ENCODE results near the gene VPS26C.

VPS26C gene

DNA sequence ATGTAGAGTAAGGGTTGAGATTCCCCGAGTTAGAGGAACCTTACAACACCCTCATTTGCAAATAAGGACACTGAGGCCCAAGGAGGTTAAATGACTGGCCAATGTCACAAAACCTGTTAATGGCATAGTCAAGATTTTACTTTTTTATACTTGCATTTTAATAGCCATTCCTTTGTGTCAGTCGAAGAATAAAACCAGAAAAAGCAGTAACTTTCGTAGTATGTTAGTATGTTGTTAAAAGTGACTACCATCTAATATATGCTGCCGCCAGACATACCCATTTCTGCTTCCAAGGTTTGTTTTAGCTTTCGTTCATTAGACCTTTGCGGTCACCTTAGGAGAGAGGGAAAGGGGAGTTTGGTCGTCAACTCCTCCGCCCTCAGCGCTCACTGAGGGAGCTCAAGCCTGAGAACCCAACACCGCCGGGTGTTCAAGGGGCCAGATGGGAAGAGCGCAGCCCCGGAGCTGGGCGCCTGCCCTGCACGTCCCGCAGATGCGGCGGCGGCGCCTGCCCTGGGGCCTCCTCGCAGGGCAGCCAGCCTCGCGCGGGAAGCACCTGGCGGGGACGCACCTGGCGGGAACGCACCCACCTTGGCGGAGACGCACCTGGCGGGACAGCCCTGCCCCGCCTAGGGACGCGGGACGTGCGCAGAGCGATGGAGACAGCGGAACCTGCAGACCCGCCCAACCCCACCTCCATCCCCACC is 466 bp downstream of the VPS26C start:
- TF ChIP-seq, protein P1, sequence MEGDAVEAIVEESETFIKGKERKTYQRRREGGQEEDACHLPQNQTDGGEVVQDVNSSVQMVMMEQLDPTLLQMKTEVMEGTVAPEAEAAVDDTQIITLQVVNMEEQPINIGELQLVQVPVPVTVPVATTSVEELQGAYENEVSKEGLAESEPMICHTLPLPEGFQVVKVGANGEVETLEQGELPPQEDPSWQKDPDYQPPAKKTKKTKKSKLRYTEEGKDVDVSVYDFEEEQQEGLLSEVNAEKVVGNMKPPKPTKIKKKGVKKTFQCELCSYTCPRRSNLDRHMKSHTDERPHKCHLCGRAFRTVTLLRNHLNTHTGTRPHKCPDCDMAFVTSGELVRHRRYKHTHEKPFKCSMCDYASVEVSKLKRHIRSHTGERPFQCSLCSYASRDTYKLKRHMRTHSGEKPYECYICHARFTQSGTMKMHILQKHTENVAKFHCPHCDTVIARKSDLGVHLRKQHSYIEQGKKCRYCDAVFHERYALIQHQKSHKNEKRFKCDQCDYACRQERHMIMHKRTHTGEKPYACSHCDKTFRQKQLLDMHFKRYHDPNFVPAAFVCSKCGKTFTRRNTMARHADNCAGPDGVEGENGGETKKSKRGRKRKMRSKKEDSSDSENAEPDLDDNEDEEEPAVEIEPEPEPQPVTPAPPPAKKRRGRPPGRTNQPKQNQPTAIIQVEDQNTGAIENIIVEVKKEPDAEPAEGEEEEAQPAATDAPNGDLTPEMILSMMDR (IDR thresholded peaks at IDR 0.05; ENCODE audit: low read length), result no peak
- no peak for TF ChIP-seq EZH2 (IDR thresholded peaks at IDR 0.05; ENCODE audit: borderline replicate concordance, low read length)
- H3K27me3 ChIP-seq (ENCODE audit: insufficient read depth, low read length), result no peaks in the 10 kb centered on the region
- H3K9me3 ChIP-seq (ENCODE audit: low read length), result no peaks in the 10 kb centered on the region
- peaks cover 32% of the 10 kb centered on the region for H3K4me1 ChIP-seq (ENCODE audit: insufficient read depth, low read length, severe bottlenecking)
- H2AFZ ChIP-seq (ENCODE audit: low read length), result no peak overlapping the region
- peak overlapping the region; percentile 75 for H3K4me3 ChIP-seq (ENCODE audit: low read depth, low read length, poor library complexity, severe bottlenecking)
- H3K36me3 ChIP-seq (ENCODE audit: insufficient read depth, low read length), result peaks cover 8% of the 10 kb centered on the region; the same call in 1 of the 2 replicates
- H3K27ac ChIP-seq (ENCODE audit: low read depth, low read length, poor library complexity, severe bottlenecking), result peak overlapping the region; percentile 75
- H3F3A ChIP-seq (ENCODE audit: insufficient read depth, low read length), result no peaks in the 10 kb centered on the region
- peak overlapping the region; percentile 77 for H3K4me2 ChIP-seq (ENCODE audit: low read length)
- no peaks in the 10 kb centered on the region for H4K20me1 ChIP-seq (ENCODE audit: insufficient read depth, low read length)
- H3K9me2 ChIP-seq (ENCODE audit: low read depth, low read length), result no peaks in the 10 kb centered on the region
- peak overlapping the region; percentile 88 for H3K9ac ChIP-seq (ENCODE audit: low read length)
- peaks cover 39% of the 10 kb centered on the region for H3K79me2 ChIP-seq (ENCODE audit: insufficient read depth, low read length)

DNA sequence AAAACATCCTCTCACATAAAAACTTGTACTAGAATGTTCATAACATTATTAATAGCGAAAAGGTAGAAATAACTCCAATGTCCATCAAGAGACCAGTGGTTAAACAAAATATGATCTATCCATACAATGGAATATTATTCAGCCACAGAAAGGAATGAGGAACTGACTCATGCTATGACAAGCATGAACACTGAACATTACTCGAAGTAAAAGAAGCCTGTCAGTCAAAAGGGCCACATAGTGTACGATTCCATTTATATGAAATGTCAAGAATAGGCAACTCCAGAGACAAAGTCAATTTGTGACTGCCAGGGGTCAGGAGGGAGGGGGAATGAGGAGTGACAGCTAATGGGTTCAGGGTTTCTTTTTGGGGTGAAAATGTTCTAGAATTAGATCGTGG is 2.3 kb downstream of the VPS26C start:
- H2AFZ ChIP-seq (ENCODE audit: low read length), result no peak overlapping the region
- no peaks in the 10 kb centered on the region for H3K27me3 ChIP-seq (ENCODE audit: insufficient read depth, low read length)

GRCh38 chr21:37263827-37264600 is 3.1 kb downstream of the VPS26C start:
- Histone ChIP-seq H3K9ac (ENCODE audit: low read length) (no peak overlapping the region), H4K20me1 (ENCODE audit: insufficient read depth, low read length) (no peaks in the 10 kb centered on the region), H2AFZ (ENCODE audit: low read length) (no peak overlapping the region), H3K4me3 (ENCODE audit: low read depth, low read length, poor library complexity, severe bottlenecking) (no peak overlapping the region), H3K27ac (ENCODE audit: low read depth, low read length, poor library complexity, severe bottlenecking) (no peak overlapping the region), H3K4me1 (ENCODE audit: insufficient read depth, low read length, severe bottlenecking) (peaks cover 42% of the 10 kb centered on the region), H3F3A (ENCODE audit: insufficient read depth, low read length) (no peaks in the 10 kb centered on the region), H3K79me2 (ENCODE audit: insufficient read depth, low read length) (peaks cover 45% of the 10 kb centered on the region), H3K9me3 (ENCODE audit: low read length) (no peaks in the 10 kb centered on the region), H3K9me2 (ENCODE audit: low read depth, low read length) (no peaks in the 10 kb centered on the region), H3K36me3 (ENCODE audit: insufficient read depth, low read length) (peaks cover 8% of the 10 kb centered on the region; the same call in 1 of the 2 replicates), H3K27me3 (ENCODE audit: insufficient read depth, low read length) (no peaks in the 10 kb centered on the region), H3K4me2 (ENCODE audit: low read length) (no peak overlapping the region)
- TF ChIP-seq EZH2 (IDR thresholded peaks at IDR 0.05; ENCODE audit: borderline replicate concordance, low read length), result no peak
- TF ChIP-seq, protein P1 (IDR thresholded peaks at IDR 0.05; ENCODE audit: low read length), result no peak

More for the DNA sequence above, 2.3 kb downstream of the VPS26C start:
- Histone ChIP-seq H3K4me3 (ENCODE audit: low read depth, low read length, poor library complexity, severe bottlenecking) (no peak overlapping the region), H3K9me2 (ENCODE audit: low read depth, low read length) (no peaks in the 10 kb centered on the region), H3K4me2 (ENCODE audit: low read length) (no peak overlapping the region), H3F3A (ENCODE audit: insufficient read depth, low read length) (no peaks in the 10 kb centered on the region), H3K36me3 (ENCODE audit: insufficient read depth, low read length) (peaks cover 8% of the 10 kb centered on the region; the same call in 1 of the 2 replicates), H3K9ac (ENCODE audit: low read length) (no peak overlapping the region), H3K9me3 (ENCODE audit: low read length) (no peaks in the 10 kb centered on the region), H4K20me1 (ENCODE audit: insufficient read depth, low read length) (no peaks in the 10 kb centered on the region), H3K27ac (ENCODE audit: low read depth, low read length, poor library complexity, severe bottlenecking) (no peak overlapping the region), H3K79me2 (ENCODE audit: insufficient read depth, low read length) (peaks cover 42% of the 10 kb centered on the region), H3K4me1 (ENCODE audit: insufficient read depth, low read length, severe bottlenecking) (peaks cover 34% of the 10 kb centered on the region)
- TF ChIP-seq EZH2 (IDR thresholded peaks at IDR 0.05; ENCODE audit: borderline replicate concordance, low read length), result no peak
- TF ChIP-seq, protein P1 (IDR thresholded peaks at IDR 0.05; ENCODE audit: low read length), result no peak
